B cell (primary cell): Measurements from ENCODE around the gene TTC22.

Experiments used
- EZH2 ChIP-seq: IDR thresholded peaks from 2 replicates; pipeline ENCODE4 v1.6.1; 2012; ENCODE audit warnings: borderline replicate concordance, low read depth, mild to moderate bottlenecking, moderate library complexity, low read length; ENCODE audit not compliant: insufficient read depth, poor library complexity, severe bottlenecking
- TF ChIP-seq, protein P1 (sequence below): fragments of 200-600 bp; IDR thresholded peaks from one replicate; pipeline ENCODE4 v1.8.0; 2022; ENCODE audit warnings: antibody characterized with exemption, mild to moderate bottlenecking

GRCh38 chr1:54787604-54788003 is 13.5 kb downstream of the TTC22 start:
- TF ChIP-seq, protein P1, sequence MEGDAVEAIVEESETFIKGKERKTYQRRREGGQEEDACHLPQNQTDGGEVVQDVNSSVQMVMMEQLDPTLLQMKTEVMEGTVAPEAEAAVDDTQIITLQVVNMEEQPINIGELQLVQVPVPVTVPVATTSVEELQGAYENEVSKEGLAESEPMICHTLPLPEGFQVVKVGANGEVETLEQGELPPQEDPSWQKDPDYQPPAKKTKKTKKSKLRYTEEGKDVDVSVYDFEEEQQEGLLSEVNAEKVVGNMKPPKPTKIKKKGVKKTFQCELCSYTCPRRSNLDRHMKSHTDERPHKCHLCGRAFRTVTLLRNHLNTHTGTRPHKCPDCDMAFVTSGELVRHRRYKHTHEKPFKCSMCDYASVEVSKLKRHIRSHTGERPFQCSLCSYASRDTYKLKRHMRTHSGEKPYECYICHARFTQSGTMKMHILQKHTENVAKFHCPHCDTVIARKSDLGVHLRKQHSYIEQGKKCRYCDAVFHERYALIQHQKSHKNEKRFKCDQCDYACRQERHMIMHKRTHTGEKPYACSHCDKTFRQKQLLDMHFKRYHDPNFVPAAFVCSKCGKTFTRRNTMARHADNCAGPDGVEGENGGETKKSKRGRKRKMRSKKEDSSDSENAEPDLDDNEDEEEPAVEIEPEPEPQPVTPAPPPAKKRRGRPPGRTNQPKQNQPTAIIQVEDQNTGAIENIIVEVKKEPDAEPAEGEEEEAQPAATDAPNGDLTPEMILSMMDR, result no peak
- no peak for TF ChIP-seq EZH2
